ENCODE measurements around the gene TUBA1B. TPM values are rescaled to one million over a fixed set of nuclear protein-coding genes. Genes with fewer than 3 reads are reported as not detected.

Gene TUBA1B
- total and polyA plus RNA-seq, 2 of the 13 experiments (the other 11 are each of a cell fraction or from before 2014, with no cell fraction given) = 1,275 to 1,353 TPM

DNA sequence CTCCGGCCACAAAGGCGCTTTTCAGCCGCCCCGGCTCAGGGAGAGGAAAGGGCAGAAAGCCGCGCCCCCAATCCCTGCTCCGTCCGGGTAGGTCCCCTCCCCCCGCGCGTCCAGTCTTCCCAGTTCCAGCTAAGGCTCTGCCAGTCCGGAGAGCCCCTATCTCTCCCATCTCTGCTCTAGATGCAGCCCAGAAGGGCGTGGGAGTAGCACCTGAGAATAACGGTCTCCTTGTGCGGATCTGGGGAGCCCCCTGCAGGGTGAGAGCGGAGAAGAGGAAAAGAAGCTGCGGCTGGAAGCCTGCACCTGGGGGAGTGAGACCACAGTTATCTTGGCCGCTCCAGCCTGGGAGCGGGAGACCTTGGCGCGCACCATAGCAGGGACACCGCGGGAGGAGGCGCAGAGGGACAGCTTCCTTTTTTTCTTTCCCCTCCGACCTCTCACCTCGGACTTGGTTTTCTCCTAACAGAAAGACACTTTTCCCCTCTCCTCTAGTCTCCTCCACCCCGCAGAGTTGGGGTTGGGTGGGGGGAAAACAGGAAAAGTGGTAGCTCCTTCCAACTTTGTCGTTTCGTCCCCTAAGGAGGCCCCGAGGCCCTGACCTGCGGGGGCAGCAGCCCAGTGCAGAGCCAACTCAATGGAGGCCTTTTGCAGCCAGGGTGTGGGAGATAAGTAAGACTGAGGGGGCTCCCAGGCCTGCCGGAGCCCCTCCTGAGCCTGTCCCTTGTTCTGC lies 38.9 kb downstream of the TUBA1B start:
- Histone ChIP-seq H3K27ac (ENCODE audit: extremely low read length, insufficient read depth, low read length) (no peak overlapping the region), H3K4me2 (ENCODE audit: low read depth, low read length) (peak overlapping the region; percentile 94), H3K79me2 (ENCODE audit: insufficient read depth, low read length) (no peaks in the 10 kb centered on the region), H3K36me3 (replicated peaks in 1 of 2; ENCODE audit: control insufficient read depth in 1 of 2, insufficient read depth in 2 of 2, low read length in 2 of 2) (peaks cover 0 to 3% of the 10 kb centered on the region in 2 experiments; a peak in 1 of 5 replicates), H3K27me3 (ENCODE audit: control insufficient read depth in 1 of 2, insufficient read depth in 2 of 2, low read length in 2 of 2) (peaks cover 12 to 70% of the 10 kb centered on the region in 2 experiments; a peak in 4 of 5 replicates), H4K20me1 (ENCODE audit: insufficient read depth, low read length) (no peaks in the 10 kb centered on the region), H2AFZ (ENCODE audit: low read length) (no peak overlapping the region), H3K4me3 (replicated peaks in 1 of 3; ENCODE audit: insufficient read depth in 1 of 3, low read depth in 2 of 3, low read length in 3 of 3) (peak overlapping the region; percentile 39 to 70 (median 50); a peak in 5 of 6 replicates), H3K9ac (ENCODE audit: insufficient read depth, low read depth, low read length) (no peak overlapping the region), H3K4me1 (ENCODE audit: insufficient read depth, low read length) (peaks cover 52% of the 10 kb centered on the region), H3K9me3 (ENCODE audit: low read length) (no peaks in the 10 kb centered on the region)
- BruUV-seq (replicated peaks) = no TSS peak
- DNase-seq (ENCODE audit: low spot score) (peak; percentile 51), ATAC-seq (peak; percentile 68), FAIRE-seq (no peak)
- WGBS (ENCODE audit: low lambda C conversion rate) = 0% methylated on average over 15 of the region's 32 CpGs
- intact Hi-C loops (cut with micrococcal nuclease; ENCODE audit: unreplicated experiment) (no loop called here), in situ Hi-C loops (cut with HindIII; ENCODE audit: extremely low pct_ligation_motif_present, low pct_unique_long_range_greater_than_20kb) (no loop called here)
- POLR2A ChIA-PET = interaction anchor here (0.9 to 2.0 kb wide), 3 partner anchors 17 to 38 kb away, joined by 4 to 5 read pairs (median 5); no protein-coding TSS in a partner anchor
- CTCF ChIA-PET (ENCODE audit: low intra/inter-chr PET ratio, low total read pairs) = interaction anchor here (0.9 kb wide), 1 partner anchor 29 kb away, joined by 3 read pairs; no protein-coding TSS in a partner anchor
- TF ChIP-seq NR2F6 (IDR thresholded peaks at IDR 0.05) (no peak), NR2F6 (CRISPR knock-in tag; IDR thresholded peaks at IDR 0.05) (no peak), ELF4 (CRISPR knock-in tag; IDR thresholded peaks at IDR 0.05; ENCODE audit: borderline replicate concordance) (no peak), ZNF256 (CRISPR knock-in tag; conservative IDR thresholded peaks at IDR 0.05) (no peak), RNF2 (conservative IDR thresholded peaks at IDR 0.05; ENCODE audit: low read depth) (no peak), ZFP41 (CRISPR knock-in tag; IDR thresholded peaks at IDR 0.05; ENCODE audit: borderline replicate concordance) (no peak), CEBPG (CRISPR knock-in tag; IDR thresholded peaks at IDR 0.05) (no peak), ZNF10 (CRISPR knock-in tag; IDR thresholded peaks at IDR 0.05; ENCODE audit: borderline replicate concordance, low read depth) (no peak), BORCS8-MEF2B (CRISPR knock-in tag; IDR thresholded peaks at IDR 0.05) (no peak), ZMYM2 (CRISPR knock-in tag; IDR thresholded peaks at IDR 0.05) (no peak), MTF1 (CRISPR knock-in tag; IDR thresholded peaks at IDR 0.05) (no peak), ONECUT2 (CRISPR knock-in tag; IDR thresholded peaks at IDR 0.05) (no peak), SMAD9 (CRISPR knock-in tag; IDR thresholded peaks at IDR 0.05) (no peak), SALL1 (CRISPR knock-in tag; IDR thresholded peaks at IDR 0.05) (0 out of 2 replicates have a peak, but pooled peaks have one; percentile 12), TARDBP (CRISPR knock-in tag; IDR thresholded peaks at IDR 0.05) (no peak), ZNF564 (CRISPR knock-in tag; IDR thresholded peaks at IDR 0.05) (no peak), ZNF274 (CRISPR knock-in tag; IDR thresholded peaks at IDR 0.05) (no peak)
- TF ChIP-seq, protein P1, sequence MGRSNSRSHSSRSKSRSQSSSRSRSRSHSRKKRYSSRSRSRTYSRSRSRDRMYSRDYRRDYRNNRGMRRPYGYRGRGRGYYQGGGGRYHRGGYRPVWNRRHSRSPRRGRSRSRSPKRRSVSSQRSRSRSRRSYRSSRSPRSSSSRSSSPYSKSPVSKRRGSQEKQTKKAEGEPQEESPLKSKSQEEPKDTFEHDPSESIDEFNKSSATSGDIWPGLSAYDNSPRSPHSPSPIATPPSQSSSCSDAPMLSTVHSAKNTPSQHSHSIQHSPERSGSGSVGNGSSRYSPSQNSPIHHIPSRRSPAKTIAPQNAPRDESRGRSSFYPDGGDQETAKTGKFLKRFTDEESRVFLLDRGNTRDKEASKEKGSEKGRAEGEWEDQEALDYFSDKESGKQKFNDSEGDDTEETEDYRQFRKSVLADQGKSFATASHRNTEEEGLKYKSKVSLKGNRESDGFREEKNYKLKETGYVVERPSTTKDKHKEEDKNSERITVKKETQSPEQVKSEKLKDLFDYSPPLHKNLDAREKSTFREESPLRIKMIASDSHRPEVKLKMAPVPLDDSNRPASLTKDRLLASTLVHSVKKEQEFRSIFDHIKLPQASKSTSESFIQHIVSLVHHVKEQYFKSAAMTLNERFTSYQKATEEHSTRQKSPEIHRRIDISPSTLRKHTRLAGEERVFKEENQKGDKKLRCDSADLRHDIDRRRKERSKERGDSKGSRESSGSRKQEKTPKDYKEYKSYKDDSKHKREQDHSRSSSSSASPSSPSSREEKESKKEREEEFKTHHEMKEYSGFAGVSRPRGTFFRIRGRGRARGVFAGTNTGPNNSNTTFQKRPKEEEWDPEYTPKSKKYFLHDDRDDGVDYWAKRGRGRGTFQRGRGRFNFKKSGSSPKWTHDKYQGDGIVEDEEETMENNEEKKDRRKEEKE (IDR thresholded peaks at IDR 0.05) = no peak
- TF ChIP-seq, protein P2, sequence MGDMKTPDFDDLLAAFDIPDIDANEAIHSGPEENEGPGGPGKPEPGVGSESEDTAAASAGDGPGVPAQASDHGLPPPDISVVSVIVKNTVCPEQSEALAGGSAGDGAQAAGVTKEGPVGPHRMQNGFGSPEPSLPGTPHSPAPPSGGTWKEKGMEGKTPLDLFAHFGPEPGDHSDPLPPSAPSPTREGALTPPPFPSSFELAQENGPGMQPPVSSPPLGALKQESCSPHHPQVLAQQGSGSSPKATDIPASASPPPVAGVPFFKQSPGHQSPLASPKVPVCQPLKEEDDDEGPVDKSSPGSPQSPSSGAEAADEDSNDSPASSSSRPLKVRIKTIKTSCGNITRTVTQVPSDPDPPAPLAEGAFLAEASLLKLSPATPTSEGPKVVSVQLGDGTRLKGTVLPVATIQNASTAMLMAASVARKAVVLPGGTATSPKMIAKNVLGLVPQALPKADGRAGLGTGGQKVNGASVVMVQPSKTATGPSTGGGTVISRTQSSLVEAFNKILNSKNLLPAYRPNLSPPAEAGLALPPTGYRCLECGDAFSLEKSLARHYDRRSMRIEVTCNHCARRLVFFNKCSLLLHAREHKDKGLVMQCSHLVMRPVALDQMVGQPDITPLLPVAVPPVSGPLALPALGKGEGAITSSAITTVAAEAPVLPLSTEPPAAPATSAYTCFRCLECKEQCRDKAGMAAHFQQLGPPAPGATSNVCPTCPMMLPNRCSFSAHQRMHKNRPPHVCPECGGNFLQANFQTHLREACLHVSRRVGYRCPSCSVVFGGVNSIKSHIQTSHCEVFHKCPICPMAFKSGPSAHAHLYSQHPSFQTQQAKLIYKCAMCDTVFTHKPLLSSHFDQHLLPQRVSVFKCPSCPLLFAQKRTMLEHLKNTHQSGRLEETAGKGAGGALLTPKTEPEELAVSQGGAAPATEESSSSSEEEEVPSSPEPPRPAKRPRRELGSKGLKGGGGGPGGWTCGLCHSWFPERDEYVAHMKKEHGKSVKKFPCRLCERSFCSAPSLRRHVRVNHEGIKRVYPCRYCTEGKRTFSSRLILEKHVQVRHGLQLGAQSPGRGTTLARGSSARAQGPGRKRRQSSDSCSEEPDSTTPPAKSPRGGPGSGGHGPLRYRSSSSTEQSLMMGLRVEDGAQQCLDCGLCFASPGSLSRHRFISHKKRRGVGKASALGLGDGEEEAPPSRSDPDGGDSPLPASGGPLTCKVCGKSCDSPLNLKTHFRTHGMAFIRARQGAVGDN (CRISPR knock-in tag; IDR thresholded peaks at IDR 0.05) = peak; percentile 56
